ENCODE measurements around the gene MERTK.

Gene MERTK

DNA sequence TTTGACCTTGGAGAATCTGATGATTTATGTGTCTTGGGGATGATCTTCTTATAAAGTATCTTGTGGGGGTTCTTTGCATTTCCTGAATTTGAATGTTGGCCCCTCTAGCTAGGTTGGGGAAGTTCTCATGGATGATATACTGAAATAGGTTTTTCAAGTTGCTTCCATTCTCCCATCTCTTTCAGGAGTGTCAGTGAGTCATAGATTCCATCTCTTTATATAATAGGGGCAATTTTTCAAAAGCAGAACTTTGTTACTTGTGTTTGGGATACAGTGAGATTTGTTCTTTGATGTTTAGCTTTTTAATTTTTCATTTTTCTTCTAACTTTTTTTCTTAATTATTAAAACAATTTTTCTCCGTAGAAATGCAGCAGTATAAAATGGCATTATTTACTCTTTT lies 176.1 kb downstream of the MERTK start:
- ChIA-PET POLR2A (no interaction called here), CTCF (interaction anchor here (0.8 to 3.2 kb wide), 5 partner anchors 10 to 25 kb away, joined by 3 to 15 read pairs (median 6); no protein-coding TSS in a partner anchor)
- no peak for DNase-seq (ENCODE audit: extremely low spot score)
- TF ChIP-seq, protein P1, sequence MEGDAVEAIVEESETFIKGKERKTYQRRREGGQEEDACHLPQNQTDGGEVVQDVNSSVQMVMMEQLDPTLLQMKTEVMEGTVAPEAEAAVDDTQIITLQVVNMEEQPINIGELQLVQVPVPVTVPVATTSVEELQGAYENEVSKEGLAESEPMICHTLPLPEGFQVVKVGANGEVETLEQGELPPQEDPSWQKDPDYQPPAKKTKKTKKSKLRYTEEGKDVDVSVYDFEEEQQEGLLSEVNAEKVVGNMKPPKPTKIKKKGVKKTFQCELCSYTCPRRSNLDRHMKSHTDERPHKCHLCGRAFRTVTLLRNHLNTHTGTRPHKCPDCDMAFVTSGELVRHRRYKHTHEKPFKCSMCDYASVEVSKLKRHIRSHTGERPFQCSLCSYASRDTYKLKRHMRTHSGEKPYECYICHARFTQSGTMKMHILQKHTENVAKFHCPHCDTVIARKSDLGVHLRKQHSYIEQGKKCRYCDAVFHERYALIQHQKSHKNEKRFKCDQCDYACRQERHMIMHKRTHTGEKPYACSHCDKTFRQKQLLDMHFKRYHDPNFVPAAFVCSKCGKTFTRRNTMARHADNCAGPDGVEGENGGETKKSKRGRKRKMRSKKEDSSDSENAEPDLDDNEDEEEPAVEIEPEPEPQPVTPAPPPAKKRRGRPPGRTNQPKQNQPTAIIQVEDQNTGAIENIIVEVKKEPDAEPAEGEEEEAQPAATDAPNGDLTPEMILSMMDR (IDR thresholded peaks at IDR 0.05; ENCODE audit: control extremely low read depth, extremely low read depth, low read depth, missing control alignments): no peak

DNA sequence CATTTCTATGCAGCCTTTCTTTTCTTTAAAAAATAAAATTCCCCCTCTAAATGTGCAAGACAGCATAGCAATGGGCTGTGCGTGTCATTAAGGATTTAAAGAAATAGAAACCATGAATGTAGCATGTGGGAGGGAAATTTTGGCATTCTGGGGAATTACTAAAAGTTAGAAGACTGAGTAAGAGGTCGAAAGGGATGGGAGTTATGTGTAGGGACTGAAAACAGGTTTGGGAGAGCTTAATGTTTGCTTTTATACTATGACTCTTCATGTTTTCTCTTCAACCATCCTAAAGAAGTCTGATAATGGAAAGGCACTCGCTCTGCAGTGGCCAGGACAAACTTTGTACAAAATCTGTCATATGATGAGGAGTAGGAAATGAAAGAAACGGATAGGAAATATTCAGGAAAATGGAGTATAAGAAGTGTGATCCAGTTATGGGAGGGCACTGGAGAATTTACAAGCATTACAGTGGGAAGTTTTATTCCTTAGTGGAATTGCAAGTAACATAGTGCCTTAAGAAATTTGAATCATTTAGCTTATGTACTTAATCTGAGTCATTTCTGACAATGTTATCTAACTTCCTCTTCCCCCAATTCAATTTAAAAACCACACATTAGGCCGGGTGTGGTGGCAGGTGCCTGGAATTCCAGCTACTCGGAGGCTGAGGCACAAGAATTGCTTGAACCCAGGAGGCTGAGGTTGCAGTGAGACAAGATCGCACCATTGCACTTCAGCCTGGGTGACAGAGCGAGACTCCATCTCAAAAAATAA lies 177.3 kb downstream of the MERTK start:
- DNase-seq (ENCODE audit: extremely low spot score): no peak
- CTCF ChIA-PET: interaction anchor here (1.1 to 3.1 kb wide), 4 partner anchors 9 to 26 kb away, joined by 3 to 10 read pairs (median 4); no protein-coding TSS in a partner anchor
- TF ChIP-seq, protein P1 (IDR thresholded peaks at IDR 0.05; ENCODE audit: control extremely low read depth, extremely low read depth, low read depth, missing control alignments): no peak
- POLR2A ChIA-PET: no interaction called here

DNA sequence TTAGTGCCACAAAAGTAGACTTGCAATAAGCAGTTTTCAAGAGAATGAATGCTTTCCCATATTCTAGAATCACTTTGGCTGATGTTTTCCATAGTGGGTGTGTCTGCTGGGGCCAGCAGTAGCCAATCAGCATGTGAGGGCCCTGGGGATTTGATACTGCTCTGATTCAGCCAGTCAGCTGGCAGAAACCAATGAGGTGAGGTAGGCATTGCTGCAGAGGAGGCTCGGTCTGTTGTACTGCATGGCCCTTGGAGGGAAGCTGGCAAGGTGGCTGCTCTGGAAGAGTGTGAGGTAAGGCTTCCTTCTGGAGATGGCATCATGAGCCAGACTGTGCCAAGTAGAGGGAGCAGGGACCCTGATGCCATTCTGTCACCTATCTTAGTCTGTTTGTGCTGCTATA lies 179.4 kb downstream of the MERTK start:
- no peak for DNase-seq (ENCODE audit: extremely low spot score)
- CTCF ChIA-PET: interaction anchor here (1.4 kb wide), 1 partner anchor 10 kb away, joined by 3 read pairs; no protein-coding TSS in a partner anchor
- POLR2A ChIA-PET: no interaction called here
- TF ChIP-seq, protein P1 (IDR thresholded peaks at IDR 0.05; ENCODE audit: control extremely low read depth, extremely low read depth, low read depth, missing control alignments): no peak
